Right lobe of liver (tissue), 6 donors: ENCODE data around the gene ZNRF4. TPM values are rescaled to one million over a fixed set of nuclear protein-coding genes. Genes with fewer than 3 reads are reported as not detected.
"Not testable (repeated sequence)": the region's sequence is repeated elsewhere in the genome, so short reads cannot be mapped to it uniquely, and the experiment has no call there.

Source experiments
- ATAC-seq, 4 donors: fragments of 200-7000 bp; cut with Tn5 transposase; one replicate each; pipeline ENCODE4 v1.9.1; 2020; ENCODE audit warnings: mild to moderate bottlenecking in 4 of 4, moderate library complexity in 4 of 4
- DNase-seq, 3 donors: peaks; one replicate each; pipeline ENCODE4 v3.0.0-alpha.2; 2020
- H3K27ac ChIP-seq, 3 donors: fragments of 200-600 bp; one replicate each; pipeline ENCODE4 v1.8.0; 2022
- H3K27me3 ChIP-seq, 2 donors: fragments of 200-600 bp; one replicate each; pipeline ENCODE4 v1.8.0; 2022
- H3K36me3 ChIP-seq, 4 donors: fragments of 200-600 bp; sonication (generic) in 1 of 4; one replicate each; pipeline versions ENCODE4 v1.5.1 to v1.8.0; 2017 to 2022; ENCODE audit warnings: control low read depth in 1 of 4
- H3K4me1 ChIP-seq, 4 donors: fragments of 200-600 bp; sonication (generic) in 1 of 4; one replicate each; pipeline versions ENCODE4 v1.5.1 to v1.8.0; 2017 to 2022; ENCODE audit warnings: control low read depth in 1 of 4
- H3K4me3 ChIP-seq, 3 donors: fragments of 200-600 bp; one replicate each; pipeline ENCODE4 v1.8.0; 2022
- H3K9me3 ChIP-seq, 4 donors: fragments of 200-600 bp; sonication (generic) in 1 of 4; one replicate each; pipeline versions ENCODE4 v1.5.1 to v1.8.0; 2017 to 2022; ENCODE audit warnings: control low read depth in 1 of 4
- POLR2A ChIP-seq: fragments of 450-650 bp; IDR thresholded peaks from one replicate; pipeline ENCODE4 v1.6.1; 2017; ENCODE audit warnings: antibody characterized with exemption, mild to moderate bottlenecking
- WGBS: methylation state at CpG from one replicate; pipeline ENCODE4 v1.1.6; 2018; ENCODE audit warnings: low coverage, low lambda C conversion rate; ENCODE audit not compliant: insufficient coverage; ENCODE audit errors: missing lambda C conversion rate; 5-methylcytosine and 5-hydroxymethylcytosine counted together
- intact Hi-C, 2 donors: fragments of 100-400 bp; cut with DNase I; formaldehyde crosslinking; loops; one replicate each; pipeline versions ENCODE4 v1.11.2 to v1.14.1; 2022
- total RNA-seq, 6 experiments: library from RNA; depleted of rRNA in 2 of 6; stranded (reverse); fragments of >200 nt in 2 of 6; fragmentation: NEBNext Ultra II Directional in 3 of 6; extraction: Animal tissue kit (Norgen Biotek cat#: 25700) in 3 of 6; gene quantifications; one replicate each; pipeline versions ENCODE4 v1.1.0 to v1.2.4, GENCODE V29; 2016 to 2023
- TF ChIP-seq, protein P1 (sequence below), 4 donors: fragments of 200-600 bp in 3 of 4; fragments of 450-650 bp in 1 of 4; IDR thresholded peaks; one replicate each; pipeline versions ENCODE4 v1.5.1 to v1.8.0; 2016 to 2022; ENCODE audit warnings: antibody characterized with exemption in 4 of 4, mild to moderate bottlenecking in 2 of 4
- donor health status: DM: no; HTN: yes; CAD: no.
- donor health status: DM: no; HTN: no; CAD: no.
- donor health status: DM: no; HTN: no; CAD: no.
- donor health status: DM: no; HTN: yes; CAD: no.
- donor health status: DM: no; HTN: yes; CAD: no.

The ZNRF4 gene
- total RNA-seq, 6 experiments from 2014 or later = not detected

GRCh38 chr19:5480427-5480836 lies 25.2 kb downstream of the ZNRF4 start:
- no peak for DNase-seq
- Histone ChIP-seq H3K27me3 (no peaks in the 10 kb centered on the region), H3K27ac (no peak overlapping the region), H3K9me3 (no peaks in the 10 kb centered on the region), H3K4me1 (peaks cover 0 to 25% (median 11%) of the 10 kb centered on the region in 4 donors), H3K36me3 (no peaks in the 10 kb centered on the region), H3K4me3 (no peak overlapping the region)
- 47% methylated on average over 5 of the region's 6 CpGs for WGBS
- intact Hi-C loops = no loop called here
- TF ChIP-seq, protein P1, sequence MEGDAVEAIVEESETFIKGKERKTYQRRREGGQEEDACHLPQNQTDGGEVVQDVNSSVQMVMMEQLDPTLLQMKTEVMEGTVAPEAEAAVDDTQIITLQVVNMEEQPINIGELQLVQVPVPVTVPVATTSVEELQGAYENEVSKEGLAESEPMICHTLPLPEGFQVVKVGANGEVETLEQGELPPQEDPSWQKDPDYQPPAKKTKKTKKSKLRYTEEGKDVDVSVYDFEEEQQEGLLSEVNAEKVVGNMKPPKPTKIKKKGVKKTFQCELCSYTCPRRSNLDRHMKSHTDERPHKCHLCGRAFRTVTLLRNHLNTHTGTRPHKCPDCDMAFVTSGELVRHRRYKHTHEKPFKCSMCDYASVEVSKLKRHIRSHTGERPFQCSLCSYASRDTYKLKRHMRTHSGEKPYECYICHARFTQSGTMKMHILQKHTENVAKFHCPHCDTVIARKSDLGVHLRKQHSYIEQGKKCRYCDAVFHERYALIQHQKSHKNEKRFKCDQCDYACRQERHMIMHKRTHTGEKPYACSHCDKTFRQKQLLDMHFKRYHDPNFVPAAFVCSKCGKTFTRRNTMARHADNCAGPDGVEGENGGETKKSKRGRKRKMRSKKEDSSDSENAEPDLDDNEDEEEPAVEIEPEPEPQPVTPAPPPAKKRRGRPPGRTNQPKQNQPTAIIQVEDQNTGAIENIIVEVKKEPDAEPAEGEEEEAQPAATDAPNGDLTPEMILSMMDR (IDR thresholded peaks at IDR 0.05) = peak; percentile 27 to 45 (median 38)
- TF ChIP-seq POLR2A = no peak
- no peak for ATAC-seq

GRCh38 chr19:5481957-5482356 lies 26.7 kb downstream of the ZNRF4 start:
- WGBS = no CpG with 5 or more reads among the region's 2 CpGs
- Histone ChIP-seq H3K27me3 (no peaks in the 10 kb centered on the region), H3K4me3 (no peak overlapping the region), H3K36me3 (no peaks in the 10 kb centered on the region), H3K4me1 (peaks cover 0 to 30% (median 14%) of the 10 kb centered on the region in 4 donors), H3K27ac (no peak overlapping the region), H3K9me3 (no peaks in the 10 kb centered on the region)
- TF ChIP-seq, protein P1 (IDR thresholded peaks at IDR 0.05) = no peak
- no peak for TF ChIP-seq POLR2A
- intact Hi-C loops = no loop called here
- no peak for ATAC-seq
- DNase-seq = no peak

GRCh38 chr19:5484398-5485285 lies 29.4 kb downstream of the ZNRF4 start:
- no peaks in the 10 kb centered on the region for H3K36me3 ChIP-seq
- H3K27ac ChIP-seq = peak overlapping the region in 1 of 3 donors; percentile 73
- TF ChIP-seq, protein P1 (IDR thresholded peaks at IDR 0.05) = no peak
- TF ChIP-seq POLR2A = no peak
- ATAC-seq (peak; percentile 87 to 96 (median 90)), DNase-seq (peak; percentile 77 to 91 (median 88))
- no peaks in the 10 kb centered on the region for H3K27me3 ChIP-seq
- no peaks in the 10 kb centered on the region for H3K9me3 ChIP-seq
- 17% methylated on average over 7 of the region's 13 CpGs for WGBS
- H3K4me3 ChIP-seq = no peak overlapping the region
- intact Hi-C loops = no loop called here
- H3K4me1 ChIP-seq = peaks cover 0 to 30% (median 14%) of the 10 kb centered on the region in 4 donors

GRCh38 chr19:5485286-5485636 lies 30.0 kb downstream of the ZNRF4 start:
- H3K27me3 ChIP-seq = no peaks in the 10 kb centered on the region
- ATAC-seq = peak; percentile 55 to 79 (median 70)
- intact Hi-C loops = no loop called here

GRCh38 chr19:5485658-5486057 lies 30.4 kb downstream of the ZNRF4 start:
- peaks cover 0 to 30% (median 14%) of the 10 kb centered on the region in 4 donors for H3K4me1 ChIP-seq
- ATAC-seq, H3K36me3 ChIP-seq, H3K27me3 ChIP-seq, DNase-seq, H3K4me3 ChIP-seq, intact Hi-C loops, H3K9me3 ChIP-seq: not testable (repeated sequence)
- H3K27ac ChIP-seq = peak overlapping the region in 1 of 3 donors; percentile 73
- WGBS = 91% methylated on average over 4 of the region's 4 CpGs

More at GRCh38 chr19:5485286-5485636, 30.0 kb downstream of the ZNRF4 start:
- Histone ChIP-seq H3K36me3 (no peaks in the 10 kb centered on the region), H3K9me3 (no peaks in the 10 kb centered on the region), H3K4me3 (no peak overlapping the region), H3K4me1 (peaks cover 0 to 30% (median 14%) of the 10 kb centered on the region in 4 donors), H3K27ac (peak overlapping the region in 1 of 3 donors; percentile 73)
- DNase-seq = peak in 2 of 3 donors; percentile 27 to 77
- WGBS = 12% methylated on average over 3 of the region's 3 CpGs
- TF ChIP-seq, protein P1 (IDR thresholded peaks at IDR 0.05) = no peak
- TF ChIP-seq POLR2A = no peak
